Aorta (tissue), 5 donors: ENCODE results near the gene FZD1. TPM values are rescaled to one million over a fixed set of nuclear protein-coding genes. Genes with fewer than 3 reads are reported as not detected.

Experiments used
- ATAC-seq: fragments of 200-7000 bp; cut with Tn5 transposase; one replicate; pipeline ENCODE4 v1.9.1; 2022; ENCODE audit warnings: moderate library complexity; ENCODE audit not compliant: low FRiP score
- DNase-seq, 2 donors: peaks; one replicate each; pipeline ENCODE4 v3.0.0-alpha.2; 2020
- H3K27ac ChIP-seq, 2 donors: one replicate each; pipeline ENCODE4 v1.5.1; 2013; ENCODE audit warnings: low read length in 2 of 2, mild to moderate bottlenecking in 2 of 2, moderate library complexity in 2 of 2, control low read depth in 1 of 2, inconsistent platforms in 1 of 2, low read depth in 1 of 2
- H3K27me3 ChIP-seq, 2 donors: one replicate each; pipeline ENCODE4 v1.6.1; 2013; ENCODE audit warnings: control low read depth in 1 of 2, low read length in 1 of 2, mild to moderate bottlenecking in 1 of 2, moderate library complexity in 1 of 2; ENCODE audit not compliant: insufficient read depth in 2 of 2, control insufficient read depth in 1 of 2
- H3K36me3 ChIP-seq, 2 donors: one replicate each; pipeline ENCODE4 v1.6.1; 2013; ENCODE audit warnings: control low read depth in 1 of 2, low read length in 1 of 2, mild to moderate bottlenecking in 1 of 2; ENCODE audit not compliant: insufficient read depth in 2 of 2, control insufficient read depth in 1 of 2
- H3K4me1 ChIP-seq, 2 donors: one replicate each; pipeline ENCODE4 v1.6.1; 2013; ENCODE audit warnings: low read length in 2 of 2, control low read depth in 1 of 2, mild to moderate bottlenecking in 1 of 2, moderate library complexity in 1 of 2; ENCODE audit not compliant: insufficient read depth in 2 of 2, control insufficient read depth in 1 of 2
- H3K4me3 ChIP-seq, 2 donors: one replicate each; pipeline ENCODE4 v1.5.1; 2013; ENCODE audit warnings: low read length in 2 of 2, control low read depth in 1 of 2, mild to moderate bottlenecking in 1 of 2
- H3K9me3 ChIP-seq: one replicate; pipeline ENCODE4 v1.6.1; 2013; ENCODE audit warnings: mild to moderate bottlenecking, low read length; ENCODE audit not compliant: control insufficient read depth
- WGBS, 2 donors: extraction: QIAGEN DNeasy Blood & Tissue Kit; methylation state at CpG; one replicate each; pipeline ENCODE4 v1.1.7; 2013; 5-methylcytosine and 5-hydroxymethylcytosine counted together
- intact Hi-C, 2 donors: fragments of 100-400 bp; cut with DNase I; formaldehyde crosslinking; loops; one replicate each; pipeline versions ENCODE4 v1.14.2 to v1.15.0; 2022
- polyA plus RNA-seq, 2 donors: library from polyadenylated mRNA; stranded (reverse); fragments of 200-250 nt; gene quantifications; one replicate each; pipeline ENCODE4 v1.2.3, GENCODE V29; 2013
- total RNA-seq, 2 donors: library from RNA; stranded (reverse); fragmentation: NEBNext Ultra II Directional; extraction: Animal tissue kit (Norgen Biotek cat#: 25700); gene quantifications; one replicate each; pipeline ENCODE4 v1.2.1, GENCODE V29; 2021
- donor health status: healthy with polysubstance abuse.
- donor health status: Bipolar disorder and iron deficiency.
- donor health status: DM: no; HTN: no; CAD: no.
- donor health status: DM: no; HTN: no; CAD: no.
- donor health status: DM: yes; HTN: yes; CAD: no.

FZD1 gene
- total and polyA plus RNA-seq, 4 donors, result 8.8 to 49.2 (median 27.3) TPM

DNA sequence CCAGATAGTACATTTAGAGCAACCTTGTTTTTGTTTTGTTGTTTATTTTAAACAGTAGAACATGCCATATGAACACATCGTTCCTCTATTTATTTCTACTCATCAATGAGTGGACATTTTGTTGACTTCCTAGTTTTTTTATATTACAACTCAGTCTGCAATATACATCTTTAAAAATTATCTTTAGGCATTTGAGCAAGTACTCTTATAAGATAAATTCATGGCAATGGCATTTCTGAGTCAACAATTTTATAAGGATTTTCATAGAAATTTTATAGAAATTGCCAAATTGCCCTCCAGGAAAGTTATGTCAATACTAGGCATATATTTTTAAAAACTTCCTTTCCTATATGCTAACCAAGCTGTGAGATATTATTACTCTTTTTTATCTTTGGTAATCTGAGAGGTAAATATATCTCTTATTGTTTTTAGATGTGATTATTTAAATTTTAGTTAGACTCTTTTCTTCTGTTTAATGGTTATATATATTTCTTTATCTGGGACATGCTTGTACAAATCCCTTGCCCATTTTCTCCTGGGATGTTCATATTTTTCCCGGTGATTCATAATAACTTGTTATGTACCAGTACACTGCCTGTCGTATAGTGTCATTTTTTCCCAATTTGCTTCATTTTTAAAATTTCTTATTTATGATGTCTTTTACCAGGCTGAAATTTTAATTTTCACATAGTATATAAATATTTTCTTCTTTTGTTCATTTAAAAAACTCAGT, 50.5 kb downstream of the FZD1 start:
- Histone ChIP-seq H3K36me3 (no peaks in the 10 kb centered on the region), H3K27me3 (no peaks in the 10 kb centered on the region), H3K4me1 (peaks cover 0 to 3% of the 10 kb centered on the region in 2 donors), H3K9me3 (no peaks in the 10 kb centered on the region), H3K27ac (no peak overlapping the region), H3K4me3 (no peak overlapping the region)
- DNase-seq (no peak), ATAC-seq (no peak)
- WGBS, 2 donors, result 77 to 82% methylated on average over 3 of the region's 3 CpGs
- intact Hi-C loops, result no loop called here

DNA sequence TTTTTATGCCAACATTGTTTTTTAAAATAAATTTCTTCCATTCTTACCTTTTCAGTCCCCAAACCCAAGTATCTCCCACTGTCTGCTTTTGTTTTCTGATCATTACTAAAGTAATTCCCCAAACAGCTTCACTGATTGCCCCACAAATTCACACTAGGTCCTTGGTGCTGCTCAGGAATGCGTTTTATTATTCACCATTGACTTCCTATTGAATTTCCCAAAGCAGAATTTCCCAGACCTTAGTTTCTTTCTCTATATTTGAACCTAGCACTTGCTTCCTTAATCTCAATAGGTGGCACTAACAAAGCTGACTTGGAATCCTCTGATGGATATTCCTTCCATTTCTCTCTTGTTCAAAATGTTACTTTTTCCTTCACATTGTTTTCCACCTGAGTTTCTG, 52.2 kb downstream of the FZD1 start:
- Histone ChIP-seq H3K36me3 (no peaks in the 10 kb centered on the region), H3K4me3 (no peak overlapping the region), H3K4me1 (no peaks in the 10 kb centered on the region), H3K27ac (no peak overlapping the region), H3K9me3 (no peaks in the 10 kb centered on the region), H3K27me3 (no peaks in the 10 kb centered on the region)
- 86 to 94% methylated on average over 1 of the region's 1 CpG for WGBS, 2 donors
- ATAC-seq, result no peak
- intact Hi-C loops, result no loop called here
- DNase-seq, result no peak

DNA sequence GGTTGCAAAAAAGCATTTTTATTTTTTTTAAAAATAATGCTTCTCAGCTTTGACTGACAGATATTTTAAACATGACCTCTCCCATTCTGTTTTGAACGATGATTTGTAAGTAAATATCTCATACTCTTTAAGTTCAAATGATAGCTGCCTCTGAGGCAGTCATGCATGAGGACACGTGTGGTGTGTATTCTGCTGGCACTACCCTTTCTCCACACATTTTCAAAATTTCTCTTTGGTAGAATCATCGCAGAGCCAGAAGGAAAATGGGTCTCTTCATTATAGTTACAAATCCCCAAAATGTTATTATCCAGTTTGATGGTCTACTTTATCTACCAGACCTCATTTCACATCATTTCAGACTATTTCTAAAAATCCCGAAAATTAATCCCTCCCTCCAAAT, 55.1 kb downstream of the FZD1 start:
- no peaks in the 10 kb centered on the region for H3K4me1 ChIP-seq
- no peak overlapping the region for H3K27ac ChIP-seq
- DNase-seq, result no peak
- no peak overlapping the region for H3K4me3 ChIP-seq
- H3K27me3 ChIP-seq, result no peaks in the 10 kb centered on the region
- ATAC-seq, result no peak
- intact Hi-C loops, result no loop called here
- H3K36me3 ChIP-seq, result no peaks in the 10 kb centered on the region
- WGBS, 2 donors, result 65 to 76% methylated on average over 4 of the region's 4 CpGs
- no peaks in the 10 kb centered on the region for H3K9me3 ChIP-seq

DNA sequence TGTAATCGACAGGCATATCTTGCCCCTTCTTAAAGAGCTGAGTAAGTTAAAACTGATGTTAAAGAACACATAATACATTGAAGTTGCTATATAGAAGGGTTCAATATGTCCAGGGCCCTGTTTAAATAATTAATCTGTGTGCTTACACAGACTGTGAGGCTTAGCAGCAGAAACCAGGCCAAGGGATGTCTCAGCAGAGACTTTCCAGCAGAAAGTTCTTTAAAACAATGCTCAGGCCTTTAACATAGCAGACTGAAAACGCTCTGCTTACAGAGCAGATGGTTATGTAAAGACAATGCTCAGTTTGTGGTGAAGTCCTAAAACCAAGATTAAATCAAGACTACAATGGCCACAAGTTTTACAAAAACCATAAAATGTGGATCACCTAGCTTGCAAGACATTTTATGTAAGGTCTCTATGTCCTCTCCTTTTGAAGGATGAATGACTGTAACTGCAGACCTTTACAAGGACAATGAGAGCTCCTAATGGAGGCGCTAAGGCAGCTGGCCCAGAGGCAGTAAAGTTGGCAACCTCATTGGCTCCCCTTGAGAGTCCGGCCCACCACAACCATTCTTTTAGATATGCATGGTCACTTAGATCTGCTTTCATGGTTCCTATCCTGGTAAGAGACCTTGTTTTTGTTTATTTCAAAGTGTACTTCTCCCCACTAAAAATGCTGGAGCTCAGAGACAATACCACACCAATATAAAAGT, 56.3 kb downstream of the FZD1 start:
- Histone ChIP-seq H3K4me1 (peaks cover 0 to 2% of the 10 kb centered on the region in 2 donors), H3K27me3 (no peaks in the 10 kb centered on the region), H3K27ac (no peak overlapping the region), H3K9me3 (no peaks in the 10 kb centered on the region), H3K36me3 (no peaks in the 10 kb centered on the region), H3K4me3 (no peak overlapping the region)
- 93 to 96% methylated on average over 4 of the region's 4 CpGs for WGBS, 2 donors
- ATAC-seq, result no peak
- no peak for DNase-seq
- intact Hi-C loops, result no loop called here
